ENCODE measurements around the gene GPHN. TPM values are rescaled to one million over a fixed set of nuclear protein-coding genes. Genes with fewer than 3 reads are reported as not detected.

GPHN gene
- total and polyA plus RNA-seq, 10 of the 15 experiments (the other 5 are each of a cell fraction or from before 2014, with no cell fraction given): 22.3 to 48.8 (median 33.1) TPM

DNA sequence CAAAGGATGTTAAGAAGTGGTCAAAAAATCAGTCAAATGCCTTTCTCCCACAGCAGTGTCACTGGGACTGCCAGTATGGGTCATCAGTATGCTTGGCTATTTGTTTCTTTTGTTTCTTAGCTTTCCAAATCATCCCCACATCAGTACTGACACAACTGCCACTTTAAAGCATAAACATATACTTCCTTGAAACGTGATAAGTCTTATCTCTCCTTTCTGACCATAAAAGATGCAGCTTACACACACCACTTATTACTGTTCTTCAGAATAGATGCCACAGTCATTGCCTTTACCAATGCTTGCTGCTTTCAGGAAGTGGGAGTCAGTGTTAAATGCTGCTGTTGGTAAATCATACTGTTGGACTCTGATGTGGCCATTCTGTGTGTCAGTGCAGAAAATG is 662.7 kb downstream of the GPHN start:
- POLR2A ChIA-PET: no interaction called here
- TF ChIP-seq, protein P1, sequence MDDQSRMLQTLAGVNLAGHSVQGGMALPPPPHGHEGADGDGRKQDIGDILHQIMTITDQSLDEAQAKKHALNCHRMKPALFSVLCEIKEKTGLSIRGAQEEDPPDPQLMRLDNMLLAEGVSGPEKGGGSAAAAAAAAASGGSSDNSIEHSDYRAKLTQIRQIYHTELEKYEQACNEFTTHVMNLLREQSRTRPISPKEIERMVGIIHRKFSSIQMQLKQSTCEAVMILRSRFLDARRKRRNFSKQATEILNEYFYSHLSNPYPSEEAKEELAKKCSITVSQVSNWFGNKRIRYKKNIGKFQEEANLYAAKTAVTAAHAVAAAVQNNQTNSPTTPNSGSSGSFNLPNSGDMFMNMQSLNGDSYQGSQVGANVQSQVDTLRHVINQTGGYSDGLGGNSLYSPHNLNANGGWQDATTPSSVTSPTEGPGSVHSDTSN (IDR thresholded peaks at IDR 0.05; ENCODE audit: insufficient replicate concordance, low read depth, low read length): no peak
- TF ChIP-seq, protein P2, sequence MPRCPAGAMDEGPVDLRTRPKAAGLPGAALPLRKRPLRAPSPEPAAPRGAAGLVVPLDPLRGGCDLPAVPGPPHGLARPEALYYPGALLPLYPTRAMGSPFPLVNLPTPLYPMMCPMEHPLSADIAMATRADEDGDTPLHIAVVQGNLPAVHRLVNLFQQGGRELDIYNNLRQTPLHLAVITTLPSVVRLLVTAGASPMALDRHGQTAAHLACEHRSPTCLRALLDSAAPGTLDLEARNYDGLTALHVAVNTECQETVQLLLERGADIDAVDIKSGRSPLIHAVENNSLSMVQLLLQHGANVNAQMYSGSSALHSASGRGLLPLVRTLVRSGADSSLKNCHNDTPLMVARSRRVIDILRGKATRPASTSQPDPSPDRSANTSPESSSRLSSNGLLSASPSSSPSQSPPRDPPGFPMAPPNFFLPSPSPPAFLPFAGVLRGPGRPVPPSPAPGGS (IDR thresholded peaks at IDR 0.05; ENCODE audit: borderline replicate concordance, insufficient read depth, low read depth, low read length, poor library complexity, severe bottlenecking): no peak
- TF ChIP-seq RB1 (IDR thresholded peaks at IDR 0.05; ENCODE audit: borderline replicate concordance) (no peak), SIX5 (IDR thresholded peaks at IDR 0.05; ENCODE audit: low read depth, low read length, severe bottlenecking) (no peak), NR2C1 (IDR thresholded peaks at IDR 0.05) (no peak), MYC (IDR thresholded peaks at IDR 0.05; ENCODE audit: insufficient read depth, insufficient read length, insufficient replicate concordance, low read length, severe bottlenecking) (no peak), EP300 (IDR thresholded peaks at IDR 0.05; ENCODE audit: borderline replicate concordance in 1 of 2, control insufficient read depth in 1 of 2, low read depth in 2 of 2, low read length in 2 of 2) (no peak), RFX5 (IDR thresholded peaks at IDR 0.05; ENCODE audit: low read depth, low read length) (no peak), SMARCA5 (IDR thresholded peaks at IDR 0.05) (no peak), NFYB (IDR thresholded peaks at IDR 0.05; ENCODE audit: insufficient read depth, low read depth, low read length) (no peak), NR2C2 (IDR thresholded peaks at IDR 0.05; ENCODE audit: borderline replicate concordance, control insufficient read depth, insufficient read length, low read depth) (no peak)
- TF ChIP-seq, protein P3, sequence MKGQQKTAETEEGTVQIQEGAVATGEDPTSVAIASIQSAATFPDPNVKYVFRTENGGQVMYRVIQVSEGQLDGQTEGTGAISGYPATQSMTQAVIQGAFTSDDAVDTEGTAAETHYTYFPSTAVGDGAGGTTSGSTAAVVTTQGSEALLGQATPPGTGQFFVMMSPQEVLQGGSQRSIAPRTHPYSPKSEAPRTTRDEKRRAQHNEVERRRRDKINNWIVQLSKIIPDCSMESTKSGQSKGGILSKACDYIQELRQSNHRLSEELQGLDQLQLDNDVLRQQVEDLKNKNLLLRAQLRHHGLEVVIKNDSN (IDR thresholded peaks at IDR 0.05; ENCODE audit: borderline replicate concordance, extremely low read length, insufficient read depth, low read depth, low read length): no peak
- TF ChIP-seq, protein P4, sequence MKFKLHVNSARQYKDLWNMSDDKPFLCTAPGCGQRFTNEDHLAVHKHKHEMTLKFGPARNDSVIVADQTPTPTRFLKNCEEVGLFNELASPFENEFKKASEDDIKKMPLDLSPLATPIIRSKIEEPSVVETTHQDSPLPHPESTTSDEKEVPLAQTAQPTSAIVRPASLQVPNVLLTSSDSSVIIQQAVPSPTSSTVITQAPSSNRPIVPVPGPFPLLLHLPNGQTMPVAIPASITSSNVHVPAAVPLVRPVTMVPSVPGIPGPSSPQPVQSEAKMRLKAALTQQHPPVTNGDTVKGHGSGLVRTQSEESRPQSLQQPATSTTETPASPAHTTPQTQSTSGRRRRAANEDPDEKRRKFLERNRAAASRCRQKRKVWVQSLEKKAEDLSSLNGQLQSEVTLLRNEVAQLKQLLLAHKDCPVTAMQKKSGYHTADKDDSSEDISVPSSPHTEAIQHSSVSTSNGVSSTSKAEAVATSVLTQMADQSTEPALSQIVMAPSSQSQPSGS (IDR thresholded peaks at IDR 0.05; ENCODE audit: low read length): no peak
- TF ChIP-seq, protein P5, sequence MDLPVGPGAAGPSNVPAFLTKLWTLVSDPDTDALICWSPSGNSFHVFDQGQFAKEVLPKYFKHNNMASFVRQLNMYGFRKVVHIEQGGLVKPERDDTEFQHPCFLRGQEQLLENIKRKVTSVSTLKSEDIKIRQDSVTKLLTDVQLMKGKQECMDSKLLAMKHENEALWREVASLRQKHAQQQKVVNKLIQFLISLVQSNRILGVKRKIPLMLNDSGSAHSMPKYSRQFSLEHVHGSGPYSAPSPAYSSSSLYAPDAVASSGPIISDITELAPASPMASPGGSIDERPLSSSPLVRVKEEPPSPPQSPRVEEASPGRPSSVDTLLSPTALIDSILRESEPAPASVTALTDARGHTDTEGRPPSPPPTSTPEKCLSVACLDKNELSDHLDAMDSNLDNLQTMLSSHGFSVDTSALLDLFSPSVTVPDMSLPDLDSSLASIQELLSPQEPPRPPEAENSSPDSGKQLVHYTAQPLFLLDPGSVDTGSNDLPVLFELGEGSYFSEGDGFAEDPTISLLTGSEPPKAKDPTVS (IDR thresholded peaks at IDR 0.05; ENCODE audit: low read depth, low read length): no peak
- TF ChIP-seq, protein P6, sequence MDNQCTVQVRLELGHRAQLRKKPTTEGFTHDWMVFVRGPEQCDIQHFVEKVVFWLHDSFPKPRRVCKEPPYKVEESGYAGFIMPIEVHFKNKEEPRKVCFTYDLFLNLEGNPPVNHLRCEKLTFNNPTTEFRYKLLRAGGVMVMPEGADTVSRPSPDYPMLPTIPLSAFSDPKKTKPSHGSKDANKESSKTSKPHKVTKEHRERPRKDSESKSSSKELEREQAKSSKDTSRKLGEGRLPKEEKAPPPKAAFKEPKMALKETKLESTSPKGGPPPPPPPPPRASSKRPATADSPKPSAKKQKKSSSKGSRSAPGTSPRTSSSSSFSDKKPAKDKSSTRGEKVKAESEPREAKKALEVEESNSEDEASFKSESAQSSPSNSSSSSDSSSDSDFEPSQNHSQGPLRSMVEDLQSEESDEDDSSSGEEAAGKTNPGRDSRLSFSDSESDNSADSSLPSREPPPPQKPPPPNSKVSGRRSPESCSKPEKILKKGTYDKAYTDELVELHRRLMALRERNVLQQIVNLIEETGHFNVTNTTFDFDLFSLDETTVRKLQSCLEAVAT (IDR thresholded peaks at IDR 0.05): no peak

More for the DNA sequence above, 662.7 kb downstream of the GPHN start:
- ChIA-PET RAD21 (ENCODE audit: unreplicated experiment) (no interaction called here), SMC1A (ENCODE audit: uncharacterized antibody, unreplicated experiment) (interaction anchor here (0.6 to 0.9 kb wide), 2 partner anchors 161 to 235 kb away, joined by 3 read pairs; no protein-coding TSS in a partner anchor), CTCF (interaction anchor here (0.5 to 1.5 kb wide), 2 partner anchors 111 to 115 kb away, joined by 4 to 7 read pairs; no protein-coding TSS in a partner anchor)
- Histone ChIP-seq H3K27ac (ENCODE audit: control insufficient read depth, insufficient read depth) (no peak overlapping the region), H3K79me2 (ENCODE audit: control insufficient read depth, insufficient read depth, low read length) (no peaks in the 10 kb centered on the region), H3K27me3 (replicated peaks in 1 of 2; ENCODE audit: control insufficient read depth in 2 of 2, insufficient read depth in 2 of 2, low read length in 1 of 2) (no peaks in the 10 kb centered on the region), H3K36me3 (ENCODE audit: control insufficient read depth in 2 of 2, insufficient read depth in 2 of 2, low read length in 1 of 2) (no peaks in the 10 kb centered on the region; a peak in 1 of 4 replicates), H3K9me3 (replicated peaks; ENCODE audit: control insufficient read depth, insufficient read depth, low read length) (peaks cover 2% of the 10 kb centered on the region; the same call in 2 of the 3 replicates), H3K4me2 (ENCODE audit: control insufficient read depth, insufficient read depth) (no peak overlapping the region), H3K9ac (ENCODE audit: control insufficient read depth, insufficient read depth, low read length) (no peak overlapping the region), H3K4me1 (ENCODE audit: control insufficient read depth, insufficient read depth, low read length) (no peaks in the 10 kb centered on the region), H3K4me3 (no peak overlapping the region), H2AFZ (ENCODE audit: control insufficient read depth, low read depth, low read length) (no peak overlapping the region), H4K20me1 (ENCODE audit: control insufficient read depth, insufficient read depth) (no peaks in the 10 kb centered on the region)
- 40% methylated on average over 1 of the region's 1 CpG for WGBS (ENCODE audit: insufficient coverage, insufficient replicate concordance, low lambda C conversion rate, missing lambda C conversion rate)
- ATAC-seq (no peak), FAIRE-seq (no peak), DNase-seq (ENCODE audit: low read depth, low spot score) (no peak)
- in situ Hi-C loops (cut with MboI): no loop called here
- intact Hi-C loops (cut with micrococcal nuclease; ENCODE audit: unreplicated experiment): no loop called here
- BruUV-seq (replicated peaks): no TSS peak
